Measurements from ENCODE around the gene TRIM63.

The TRIM63 gene

DNA sequence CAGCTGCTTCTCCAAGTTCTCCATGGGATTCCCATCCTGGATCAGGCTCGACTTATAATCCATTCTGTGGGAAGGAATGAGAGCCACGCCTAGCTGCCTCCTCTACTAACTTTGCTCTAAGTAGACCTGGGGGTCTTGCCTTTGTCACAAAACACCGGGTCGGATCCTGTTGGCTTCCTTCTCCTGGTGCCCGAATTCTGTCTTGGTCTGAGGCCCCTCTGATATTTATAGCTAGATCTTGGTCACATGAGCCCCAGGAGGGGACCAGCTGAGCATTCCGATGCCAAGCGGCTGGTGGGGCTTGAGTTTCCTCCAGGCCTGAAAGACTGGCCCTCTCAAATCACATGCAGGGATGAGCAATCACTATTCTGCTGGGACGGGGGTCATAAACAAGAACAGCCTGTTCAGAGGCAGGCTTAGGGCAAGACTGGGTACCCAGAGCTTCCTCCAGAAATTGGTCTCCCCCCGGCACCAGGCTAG lies at the start of gene TRIM63:
TSS of gene TRIM63 (minus strand) at position 199 of the 480 bp plus-strand sequence. CDS start at position 63, 136 bp downstream.
- TF ChIP-seq GATA2 (IDR thresholded peaks at IDR 0.05; ENCODE audit: low read depth, low read length) (no peak), GATA3 (IDR thresholded peaks at IDR 0.05; ENCODE audit: low read depth, low read length) (no peak)

DNA sequence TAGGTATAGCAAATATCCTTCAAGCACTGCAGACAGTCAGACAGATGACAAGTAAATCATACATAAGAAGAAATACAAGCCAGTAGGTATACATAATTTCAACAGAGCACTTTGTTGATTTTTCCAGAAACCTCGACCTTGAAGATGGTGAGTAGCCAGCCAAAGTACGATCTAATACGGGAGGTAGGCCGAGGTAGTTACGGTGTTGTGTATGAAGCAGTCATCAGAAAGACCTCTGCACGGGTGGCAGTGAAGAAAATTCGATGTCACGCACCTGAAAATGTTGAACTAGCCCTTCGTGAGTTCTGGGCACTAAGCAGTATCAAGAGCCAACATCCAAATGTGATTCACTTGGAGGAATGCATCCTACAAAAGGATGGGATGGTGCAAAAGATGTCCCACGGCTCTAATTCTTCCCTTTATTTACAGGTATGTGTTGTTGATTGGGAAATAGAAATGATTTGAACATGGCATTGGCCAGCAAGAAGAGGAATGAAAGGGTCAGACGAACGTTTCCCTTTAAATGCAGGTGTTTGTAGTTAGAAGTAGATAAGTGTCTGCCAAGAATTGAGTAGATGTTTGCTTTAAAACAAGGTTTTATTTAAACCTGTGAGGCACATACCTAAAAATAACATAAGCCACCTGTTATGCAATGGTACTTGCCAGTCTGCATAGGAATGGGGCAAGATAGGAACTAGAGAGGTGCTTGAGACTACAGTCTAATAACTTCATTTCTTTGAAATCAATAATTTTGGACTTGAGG lies 46.9 kb upstream of the TRIM63 start:
- no peak for TF ChIP-seq GATA3 (IDR thresholded peaks at IDR 0.05; ENCODE audit: low read depth, low read length)
- TF ChIP-seq GATA2 (IDR thresholded peaks at IDR 0.05; ENCODE audit: low read depth, low read length), result no peak

DNA sequence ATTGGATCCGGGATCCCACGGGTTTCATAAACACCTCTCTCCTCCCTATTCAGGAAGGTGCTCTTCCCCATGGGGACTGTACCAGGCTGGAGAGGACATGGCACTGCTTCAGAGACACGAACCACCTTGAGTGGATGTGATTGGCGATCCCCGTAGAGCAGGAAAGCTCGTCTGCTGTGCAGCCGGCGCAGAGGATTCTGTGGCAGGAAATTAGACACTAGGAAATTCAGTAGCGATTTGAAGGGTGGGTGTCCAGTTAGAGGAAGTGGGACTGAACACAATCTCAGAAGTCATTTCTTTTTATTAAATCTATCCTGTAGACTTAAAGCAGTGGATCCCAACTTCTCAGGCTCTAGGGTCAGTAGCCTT lies 45.0 kb upstream of the TRIM63 start:
- no peak for TF ChIP-seq GATA2 (IDR thresholded peaks at IDR 0.05; ENCODE audit: low read depth, low read length)
- TF ChIP-seq GATA3 (IDR thresholded peaks at IDR 0.05; ENCODE audit: low read depth, low read length), result no peak

DNA sequence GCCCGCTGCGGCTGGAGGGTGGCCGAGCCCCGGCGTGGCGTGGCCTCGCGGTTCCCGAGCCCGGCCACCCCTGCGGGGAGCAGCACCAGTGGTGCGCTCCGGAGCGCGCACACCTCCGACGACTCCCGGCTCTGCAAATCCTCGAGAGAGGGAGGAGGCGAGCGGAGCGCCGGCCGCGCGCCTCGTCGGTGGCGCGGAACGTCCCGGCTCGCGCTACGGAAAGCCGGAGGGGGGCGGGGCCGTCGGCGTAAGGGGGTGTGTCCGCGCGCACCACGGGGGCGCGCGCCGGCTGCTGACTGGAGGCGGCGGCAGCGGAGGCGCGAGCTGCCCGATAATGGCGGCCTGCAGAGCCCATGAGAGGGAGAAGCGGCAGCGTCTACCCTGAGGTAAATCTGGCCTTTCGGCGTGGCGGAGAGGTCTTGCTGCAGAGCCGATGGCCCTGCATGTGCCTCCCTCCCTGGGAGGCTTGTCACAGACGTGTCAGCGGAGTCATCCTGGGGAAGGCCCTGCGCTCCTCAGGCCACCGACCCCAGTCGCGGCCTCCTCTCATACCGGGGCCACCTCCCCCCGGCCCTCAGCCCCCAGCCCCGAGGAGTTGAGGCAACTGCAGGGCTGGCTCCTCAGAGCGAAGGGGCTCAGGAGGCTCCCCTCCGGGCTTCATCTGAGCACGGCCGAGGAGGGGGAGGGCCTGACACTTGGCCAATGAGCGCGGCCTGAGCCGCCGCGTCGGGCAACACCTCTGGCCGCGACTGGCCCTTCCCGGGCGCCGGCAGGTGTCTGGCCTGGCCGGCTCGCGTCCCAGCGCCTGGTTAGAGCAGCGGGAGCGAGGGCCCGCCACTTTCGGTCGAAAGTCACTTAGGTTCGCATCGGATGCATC lies 44.3 kb upstream of the TRIM63 start, which contains the start of gene PDIK1L:
TSS of gene PDIK1L (plus strand) at position 295 of the 877 bp plus-strand sequence. CDS start 2,485 bp downstream, outside the sequence.
- TF ChIP-seq GATA2 (IDR thresholded peaks at IDR 0.05; ENCODE audit: low read depth, low read length) (no peak), GATA3 (IDR thresholded peaks at IDR 0.05; ENCODE audit: low read depth, low read length) (no peak)

GRCh38 chr1:26110731-26111529 lies 43.5 kb upstream of the TRIM63 start:
- TF ChIP-seq GATA2 (IDR thresholded peaks at IDR 0.05; ENCODE audit: low read depth, low read length), result no peak
- TF ChIP-seq GATA3 (IDR thresholded peaks at IDR 0.05; ENCODE audit: low read depth, low read length), result no peak

DNA sequence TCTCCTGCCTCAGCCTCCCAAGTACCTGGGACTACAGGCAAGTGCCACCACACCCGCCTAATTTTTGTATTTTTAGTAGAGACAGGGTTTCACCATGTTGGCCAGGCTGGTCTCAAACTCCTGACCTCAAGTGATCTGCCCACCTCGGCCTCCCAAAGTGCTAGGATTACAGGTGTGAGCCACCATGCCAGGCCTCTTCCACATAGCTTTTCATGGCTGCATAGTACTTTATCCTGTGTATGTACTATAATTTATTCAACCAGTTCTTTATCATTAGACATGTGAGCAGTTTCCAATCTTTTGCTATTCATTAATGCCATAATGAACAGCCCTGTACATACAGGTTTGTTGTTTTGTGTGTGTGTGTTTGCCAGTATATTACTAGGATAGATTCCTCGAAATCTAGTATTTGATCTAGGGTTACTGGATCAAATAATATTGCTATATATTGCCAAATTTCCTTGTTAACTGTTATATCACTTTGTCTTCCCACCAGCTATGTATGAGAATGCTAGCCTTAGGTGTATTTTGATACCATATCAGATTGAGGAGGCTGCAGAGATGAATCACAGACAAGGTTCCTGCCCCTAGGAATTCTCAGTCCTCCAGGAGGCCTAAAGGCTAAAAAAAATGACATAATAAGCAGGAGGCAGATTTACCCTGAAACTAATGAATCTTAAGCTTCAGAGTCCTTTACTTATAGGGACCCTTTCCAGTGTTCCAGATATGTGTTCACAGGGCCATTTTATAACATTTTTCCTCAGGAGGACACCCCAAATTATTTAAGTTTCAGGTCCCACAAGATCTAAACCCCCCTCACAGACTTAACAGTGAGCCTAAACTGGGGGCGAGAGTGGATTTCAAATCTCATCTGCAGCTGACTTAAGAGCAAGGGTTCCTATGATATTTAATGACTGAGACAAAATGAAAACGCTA lies 42.1 kb upstream of the TRIM63 start:
- no peak for TF ChIP-seq GATA2 (IDR thresholded peaks at IDR 0.05; ENCODE audit: low read depth, low read length)
- no peak for TF ChIP-seq GATA3 (IDR thresholded peaks at IDR 0.05; ENCODE audit: low read depth, low read length)

GRCh38 chr1:26102526-26102925 lies 35.1 kb upstream of the TRIM63 start:
- TF ChIP-seq GATA3 (IDR thresholded peaks at IDR 0.05; ENCODE audit: low read depth, low read length) (no peak), GATA2 (IDR thresholded peaks at IDR 0.05; ENCODE audit: low read depth, low read length) (no peak)

GRCh38 chr1:26102119-26102518 lies 34.7 kb upstream of the TRIM63 start:
- TF ChIP-seq GATA2 (IDR thresholded peaks at IDR 0.05; ENCODE audit: low read depth, low read length), result no peak
- no peak for TF ChIP-seq GATA3 (IDR thresholded peaks at IDR 0.05; ENCODE audit: low read depth, low read length)

DNA sequence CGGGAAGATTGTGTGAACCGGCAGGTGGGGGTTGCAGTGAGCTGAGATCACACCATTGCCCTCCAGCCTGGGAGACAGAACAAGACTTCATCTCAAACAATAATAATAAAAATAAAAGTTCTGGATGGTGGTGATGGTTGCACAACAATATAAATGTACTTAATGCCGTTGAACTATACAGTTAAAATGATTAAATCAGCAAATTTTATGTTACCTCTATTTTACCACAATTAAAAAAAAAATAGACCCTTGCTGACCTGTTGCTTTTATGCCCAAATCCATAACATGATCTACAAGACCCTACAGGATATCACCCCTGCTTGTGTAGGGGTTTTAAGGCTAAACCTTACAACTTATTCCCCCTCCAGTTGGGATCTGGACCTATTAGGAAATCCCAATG lies 32.4 kb upstream of the TRIM63 start:
- TF ChIP-seq GATA3 (IDR thresholded peaks at IDR 0.05; ENCODE audit: low read depth, low read length) (no peak), GATA2 (IDR thresholded peaks at IDR 0.05; ENCODE audit: low read depth, low read length) (no peak)

GRCh38 chr1:26098602-26099001 lies 31.2 kb upstream of the TRIM63 start:
- TF ChIP-seq GATA2 (IDR thresholded peaks at IDR 0.05; ENCODE audit: low read depth, low read length) (no peak), GATA3 (IDR thresholded peaks at IDR 0.05; ENCODE audit: low read depth, low read length) (no peak)

DNA sequence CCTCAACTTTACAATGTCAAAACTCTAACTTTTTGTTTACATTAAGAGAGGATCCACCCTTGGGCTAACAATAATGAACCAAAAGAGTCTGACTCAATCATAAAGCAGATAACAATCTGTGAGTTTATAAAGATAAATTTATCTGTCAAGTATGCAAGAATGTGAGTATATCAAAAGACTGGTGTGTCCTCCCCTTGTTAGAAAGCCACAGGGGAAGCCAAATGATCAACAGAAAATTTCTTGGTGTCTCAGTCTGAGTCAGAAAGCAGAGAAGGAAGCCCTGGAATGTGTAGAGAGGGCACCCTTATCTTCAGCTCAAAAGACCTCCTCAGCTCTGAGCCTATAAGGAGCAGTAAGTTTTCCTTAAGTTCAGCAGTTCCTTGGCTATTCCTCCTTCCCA lies 30.3 kb upstream of the TRIM63 start:
- no peak for TF ChIP-seq GATA2 (IDR thresholded peaks at IDR 0.05; ENCODE audit: low read depth, low read length)
- no peak for TF ChIP-seq GATA3 (IDR thresholded peaks at IDR 0.05; ENCODE audit: low read depth, low read length)

DNA sequence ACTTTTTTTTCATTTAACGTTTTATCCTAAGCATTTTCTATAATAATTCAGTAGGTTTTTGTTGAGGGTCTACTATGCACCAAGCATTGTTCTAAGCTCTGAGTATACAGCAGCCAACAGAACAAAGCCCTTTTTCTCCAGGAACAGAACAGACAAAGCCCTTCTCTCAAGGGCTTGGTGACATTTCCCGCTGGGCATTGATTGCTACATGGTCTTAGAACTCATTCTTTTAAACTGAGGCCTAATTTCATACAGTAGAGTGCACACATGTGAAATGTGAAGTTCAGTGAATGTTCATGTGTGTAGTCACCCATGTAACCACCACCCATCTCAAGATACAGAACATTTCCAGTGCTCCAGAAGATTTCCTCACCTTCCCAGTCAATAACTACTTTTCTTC lies 29.0 kb upstream of the TRIM63 start:
- no peak for TF ChIP-seq GATA3 (IDR thresholded peaks at IDR 0.05; ENCODE audit: low read depth, low read length)
- no peak for TF ChIP-seq GATA2 (IDR thresholded peaks at IDR 0.05; ENCODE audit: low read depth, low read length)
